HepG2 (cell line): ENCODE data around the gene SPSB1.

Experiments used
- EZH2 ChIP-seq: conservative IDR thresholded peaks from 2 replicates; pipeline ENCODE4 v1.6.1; 2012; ENCODE audit warnings: mild to moderate bottlenecking, low read depth, low read length, moderate library complexity
- JUND ChIP-seq: sonication (generic); formaldehyde crosslinking; IDR thresholded peaks from 2 replicates; pipeline ENCODE4 v1.8.0; 2022; ENCODE audit warnings: mild to moderate bottlenecking, missing genetic modification reagents
- KAT8 ChIP-seq: IDR thresholded peaks from 2 replicates; pipeline ENCODE4 v1.6.1; 2016; ENCODE audit warnings: missing genetic modification reagents, missing compliant biosample characterization
- KMT2B ChIP-seq: IDR thresholded peaks from 2 replicates; pipeline ENCODE4 v1.6.1; 2016; ENCODE audit warnings: missing genetic modification reagents, missing compliant biosample characterization
- PATZ1 ChIP-seq: sonication (generic); formaldehyde crosslinking; IDR thresholded peaks from 2 replicates; pipeline ENCODE4 v1.4.0; 2020; ENCODE audit warnings: missing genetic modification reagents
- STAT6 ChIP-seq: sonication (generic); formaldehyde crosslinking; IDR thresholded peaks from 2 replicates; pipeline ENCODE4 v1.4.0; 2020; ENCODE audit warnings: missing genetic modification reagents, mild to moderate bottlenecking, borderline replicate concordance
- TAF1 ChIP-seq: sonication (generic); formaldehyde crosslinking; IDR thresholded peaks from 2 replicates; pipeline ENCODE4 v1.4.0; 2020; ENCODE audit warnings: missing genetic modification reagents
- ZNF614 ChIP-seq: IDR thresholded peaks from 2 replicates; pipeline ENCODE4 v1.6.1; 2018; ENCODE audit warnings: missing biosample characterization, missing genetic modification reagents, inconsistent platforms, borderline replicate concordance
- TF ChIP-seq, protein P1 (sequence below): sonication (generic); formaldehyde crosslinking; IDR thresholded peaks from 2 replicates; pipeline ENCODE4 v1.5.0; 2020; ENCODE audit warnings: mild to moderate bottlenecking, missing genetic modification reagents, moderate library complexity
- TF ChIP-seq, protein P2 (sequence below): sonication (generic); formaldehyde crosslinking; IDR thresholded peaks from 2 replicates; pipeline ENCODE4 v1.9.0; 2021; ENCODE audit warnings: missing genetic modification reagents, borderline replicate concordance

DNA sequence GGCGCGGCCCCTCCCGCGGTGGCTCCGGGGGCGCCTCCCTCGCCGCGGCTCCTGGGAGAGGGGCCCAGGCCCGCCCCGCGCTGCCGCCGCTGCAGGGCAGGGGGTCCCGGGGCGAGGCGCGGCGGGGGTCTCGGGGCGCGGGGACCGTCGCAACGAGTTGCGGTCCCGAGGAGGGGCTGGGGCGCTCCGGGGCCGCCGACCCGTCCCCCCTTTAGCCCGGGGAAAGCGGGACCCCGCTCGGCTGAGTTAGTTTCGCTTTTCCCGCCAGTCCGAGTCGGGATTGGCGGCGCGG is 493 bp downstream of the SPSB1 start:
- TF ChIP-seq ZNF614 (CRISPR knock-in tag) = no peak
- TF ChIP-seq KMT2B (CRISPR knock-in tag) = no peak
- no peak for TF ChIP-seq JUND (CRISPR knock-in tag)
- TF ChIP-seq EZH2 = no peak
- TF ChIP-seq PATZ1 (CRISPR knock-in tag) = no peak
- TF ChIP-seq, protein P1, sequence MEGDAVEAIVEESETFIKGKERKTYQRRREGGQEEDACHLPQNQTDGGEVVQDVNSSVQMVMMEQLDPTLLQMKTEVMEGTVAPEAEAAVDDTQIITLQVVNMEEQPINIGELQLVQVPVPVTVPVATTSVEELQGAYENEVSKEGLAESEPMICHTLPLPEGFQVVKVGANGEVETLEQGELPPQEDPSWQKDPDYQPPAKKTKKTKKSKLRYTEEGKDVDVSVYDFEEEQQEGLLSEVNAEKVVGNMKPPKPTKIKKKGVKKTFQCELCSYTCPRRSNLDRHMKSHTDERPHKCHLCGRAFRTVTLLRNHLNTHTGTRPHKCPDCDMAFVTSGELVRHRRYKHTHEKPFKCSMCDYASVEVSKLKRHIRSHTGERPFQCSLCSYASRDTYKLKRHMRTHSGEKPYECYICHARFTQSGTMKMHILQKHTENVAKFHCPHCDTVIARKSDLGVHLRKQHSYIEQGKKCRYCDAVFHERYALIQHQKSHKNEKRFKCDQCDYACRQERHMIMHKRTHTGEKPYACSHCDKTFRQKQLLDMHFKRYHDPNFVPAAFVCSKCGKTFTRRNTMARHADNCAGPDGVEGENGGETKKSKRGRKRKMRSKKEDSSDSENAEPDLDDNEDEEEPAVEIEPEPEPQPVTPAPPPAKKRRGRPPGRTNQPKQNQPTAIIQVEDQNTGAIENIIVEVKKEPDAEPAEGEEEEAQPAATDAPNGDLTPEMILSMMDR (CRISPR knock-in tag) = no peak
- TF ChIP-seq TAF1 (CRISPR knock-in tag) = 0 out of 2 replicates have a peak, but pooled peaks have one; percentile 6
- TF ChIP-seq KAT8 (CRISPR knock-in tag) = no peak
- TF ChIP-seq STAT6 (CRISPR knock-in tag) = no peak
- TF ChIP-seq, protein P2, sequence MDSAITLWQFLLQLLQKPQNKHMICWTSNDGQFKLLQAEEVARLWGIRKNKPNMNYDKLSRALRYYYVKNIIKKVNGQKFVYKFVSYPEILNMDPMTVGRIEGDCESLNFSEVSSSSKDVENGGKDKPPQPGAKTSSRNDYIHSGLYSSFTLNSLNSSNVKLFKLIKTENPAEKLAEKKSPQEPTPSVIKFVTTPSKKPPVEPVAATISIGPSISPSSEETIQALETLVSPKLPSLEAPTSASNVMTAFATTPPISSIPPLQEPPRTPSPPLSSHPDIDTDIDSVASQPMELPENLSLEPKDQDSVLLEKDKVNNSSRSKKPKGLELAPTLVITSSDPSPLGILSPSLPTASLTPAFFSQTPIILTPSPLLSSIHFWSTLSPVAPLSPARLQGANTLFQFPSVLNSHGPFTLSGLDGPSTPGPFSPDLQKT (CRISPR knock-in tag) = no peak
